HFF-Myc (cell line): Measurements from ENCODE around the gene TPD52L2.
"Not testable (repeated sequence)": the region's sequence is repeated elsewhere in the genome, so short reads cannot be mapped to it uniquely, and the experiment has no call there.

Source experiments
- DNase-seq: peaks from one replicate; pipeline ENCODE4 v3.0.0-alpha.2; 2011; ENCODE audit warnings: low read depth; ENCODE audit errors: extremely low read depth
- H3K4me3 ChIP-seq: replicated peaks from 2 replicates; pipeline ENCODE4 v1.5.1; 2011; ENCODE audit warnings: low read depth, mild to moderate bottlenecking, control low read depth, low read length
- CTCF ChIP-seq: IDR thresholded peaks from 2 replicates; pipeline ENCODE4 v1.5.1; 2012; ENCODE audit warnings: mild to moderate bottlenecking, low read depth, low read length, control low read depth; ENCODE audit errors: missing control alignments

The TPD52L2 gene

DNA sequence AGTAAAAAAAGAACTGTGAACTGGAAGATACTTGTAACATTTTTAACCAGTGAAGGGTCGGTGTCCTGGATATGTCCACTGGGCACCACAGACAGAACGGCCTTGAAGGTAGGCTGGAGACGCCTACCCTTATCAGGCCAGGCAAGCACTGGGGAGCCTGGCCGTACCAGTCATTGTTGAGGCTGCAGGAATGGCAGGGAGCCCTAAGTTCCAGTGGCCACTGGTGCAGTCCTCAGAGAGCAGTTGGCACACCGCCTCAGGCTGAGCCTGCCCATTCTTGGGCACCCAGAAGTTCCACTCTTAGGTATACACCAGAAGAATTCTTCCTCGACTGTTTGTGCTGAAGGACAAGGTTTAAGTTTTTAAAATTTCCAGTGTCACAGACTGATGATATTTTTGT lies 50.4 kb downstream of the TPD52L2 start:
- no peak for TF ChIP-seq CTCF
- H3K4me3 ChIP-seq, result no peak overlapping the region
- no peak for DNase-seq

DNA sequence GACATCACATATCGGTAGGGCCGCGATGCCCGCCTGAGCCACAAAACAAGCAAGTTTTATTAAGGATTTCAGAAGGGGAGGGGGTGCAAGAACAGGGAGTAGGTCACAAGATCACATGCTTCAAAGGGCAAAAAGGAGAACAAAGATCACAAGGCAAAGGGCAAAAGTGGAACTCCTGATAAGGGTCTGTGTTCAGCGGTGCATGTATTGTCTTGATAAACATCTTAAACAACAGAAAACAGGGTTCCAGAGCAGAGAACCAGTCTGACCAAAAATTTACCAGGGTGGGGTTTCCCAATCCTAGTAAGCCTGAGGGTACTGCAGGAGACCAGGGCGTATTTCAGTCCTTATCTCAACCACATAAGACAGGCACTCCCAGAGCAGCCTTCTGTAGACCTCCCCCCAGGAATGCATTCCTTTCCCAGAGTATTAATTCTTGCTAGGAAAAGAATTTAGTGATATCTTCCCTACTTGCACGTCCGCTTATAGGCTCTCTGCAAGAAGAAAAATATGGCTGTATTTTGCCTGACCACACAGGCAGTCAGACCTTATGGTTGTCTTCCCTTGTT lies 51.4 kb downstream of the TPD52L2 start:
- not testable (repeated sequence) for DNase-seq, H3K4me3 ChIP-seq

GRCh38 chr20:63917811-63918210 lies 52.7 kb downstream of the TPD52L2 start:
- H3K4me3 ChIP-seq, result no peak overlapping the region
- TF ChIP-seq CTCF, result no peak
- DNase-seq, result no peak

DNA sequence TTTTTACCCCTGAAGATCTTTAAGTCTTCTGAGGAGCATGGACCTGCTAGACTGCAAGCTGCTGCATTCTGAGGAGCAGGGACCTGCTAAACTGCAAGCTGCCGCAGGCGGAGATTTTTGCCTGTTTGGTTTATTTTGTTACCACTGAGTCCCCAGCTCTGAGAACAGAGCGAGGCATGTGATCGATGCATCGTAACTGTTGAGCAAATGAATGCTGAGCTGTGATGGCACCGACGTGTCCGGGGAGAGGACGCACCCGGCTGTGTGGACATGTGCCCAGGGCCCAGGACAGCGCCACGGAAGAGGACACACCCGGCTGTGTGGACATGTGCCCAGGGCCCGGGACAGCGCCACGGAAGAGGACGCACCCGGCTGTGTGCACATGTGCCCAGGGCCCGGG lies 54.1 kb downstream of the TPD52L2 start:
- TF ChIP-seq CTCF, result no peak
- DNase-seq, result no peak
- H3K4me3 ChIP-seq, result no peak overlapping the region

GRCh38 chr20:63920226-63920625 lies 55.2 kb downstream of the TPD52L2 start:
- no peak for DNase-seq
- H3K4me3 ChIP-seq, result no peak overlapping the region
- TF ChIP-seq CTCF, result no peak

- no peak overlapping the region for H3K4me3 ChIP-seq
These were observed 58.6 kb downstream of the TPD52L2 start for GRCh38 chr20:63923651-63924050.

DNA sequence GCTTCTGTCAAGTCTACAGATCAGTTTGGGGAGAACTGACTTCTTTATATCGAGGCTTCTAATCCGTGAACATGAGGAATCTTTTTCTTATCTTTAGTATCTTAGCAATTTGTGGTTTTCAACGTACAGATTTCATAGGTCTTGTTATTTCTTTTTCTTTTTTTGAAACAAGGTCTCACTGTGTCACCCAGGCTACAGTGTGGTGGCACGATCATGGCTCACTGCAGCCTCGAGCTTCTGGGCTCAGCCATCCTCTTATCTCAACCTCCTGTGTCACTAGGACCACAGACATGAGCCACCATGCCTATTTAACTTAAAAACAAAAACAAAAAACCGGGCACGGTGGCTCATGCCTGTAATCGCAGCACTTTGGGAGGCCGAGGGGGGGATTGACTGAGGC lies 59.2 kb downstream of the TPD52L2 start:
- no peak for DNase-seq
- no peak for TF ChIP-seq CTCF
- no peak overlapping the region for H3K4me3 ChIP-seq

More at GRCh38 chr20:63923651-63924050, 58.6 kb downstream of the TPD52L2 start:
- no peak for TF ChIP-seq CTCF
- no peak for DNase-seq
